Stimulated activated naive B cell treated with anti-CD40 and anti-IgM and Interleukin-4, amounts not matched to agents 10 μg/mL and 1 μg/mL and 100 μg/mL, for 72 hours (primary cell): ENCODE data around the gene PKP1.
A peak's percentile ranks its signal among the peaks of the same experiment; 100 is the strongest.

ENCODE experiments used
- ATAC-seq, 2 donors: fragments of 150-1000 bp; cut with Tn5 transposase; replicated peaks; 2 replicates each; pipeline ENCODE4 v1.10.0; 2021; ENCODE audit warnings: moderate library complexity in 1 of 2
- DNase-seq: peaks from one replicate; pipeline ENCODE4 v3.0.0; 2021
- H3K27ac Mint-ChIP-seq: one replicate; pipeline ENCODE4 v1.8.0; 2022; ENCODE audit warnings: mild to moderate bottlenecking, mixed read lengths
- H3K27me3 Mint-ChIP-seq, 2 donors: one replicate each; pipeline ENCODE4 v1.8.0; 2022; ENCODE audit warnings: mixed read lengths in 2 of 2
- H3K36me3 Mint-ChIP-seq, 2 donors: one replicate each; pipeline ENCODE4 v1.8.0; 2022; ENCODE audit warnings: mixed read lengths in 2 of 2, mild to moderate bottlenecking in 1 of 2
- H3K4me1 Mint-ChIP-seq, 2 donors: one replicate each; pipeline ENCODE4 v1.8.0; 2022; ENCODE audit warnings: mixed read lengths in 2 of 2, mild to moderate bottlenecking in 1 of 2
- H3K4me3 Mint-ChIP-seq, 2 donors: one replicate each; pipeline ENCODE4 v1.8.0; 2022; ENCODE audit warnings: mild to moderate bottlenecking in 2 of 2, mixed read lengths in 2 of 2, moderate library complexity in 1 of 2
- H3K9me3 Mint-ChIP-seq, 2 donors: one replicate each; pipeline ENCODE4 v1.8.0; 2022; ENCODE audit warnings: mixed read lengths in 2 of 2, mild to moderate bottlenecking in 1 of 2

The PKP1 gene

DNA sequence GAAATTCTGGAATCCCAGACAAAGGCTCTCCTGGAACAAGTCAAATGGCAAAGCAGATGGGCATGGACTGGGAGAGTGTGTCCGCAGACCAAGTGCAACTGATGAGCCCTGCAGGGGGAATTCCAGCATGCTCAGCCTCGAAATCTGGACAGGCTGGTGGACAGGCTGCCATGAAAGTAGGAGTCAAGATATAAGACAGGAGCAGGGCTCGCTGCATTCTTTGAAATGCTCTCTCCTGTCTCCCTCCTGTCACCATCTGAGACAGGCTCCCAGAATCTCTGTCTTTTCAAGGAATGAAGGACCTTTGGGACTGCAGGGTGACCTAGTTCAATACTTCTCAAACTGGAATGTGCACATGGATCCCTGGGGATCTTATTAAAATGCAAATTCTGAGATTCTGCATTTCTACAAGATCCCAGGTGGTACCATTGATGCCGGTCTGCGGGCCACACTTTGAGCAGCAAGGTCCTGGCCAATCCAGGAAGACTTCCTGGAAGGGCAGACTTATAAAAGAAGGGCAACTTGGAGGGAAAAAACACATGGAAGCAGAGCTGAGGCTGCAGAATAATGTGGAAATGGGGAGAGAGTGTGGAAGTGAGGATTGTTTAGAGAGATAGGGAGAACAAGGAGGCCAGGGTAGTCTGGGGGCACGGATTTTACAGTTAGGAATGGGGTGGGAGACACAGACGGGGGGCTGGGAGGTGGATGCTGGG is 64.3 kb downstream of the PKP1 start:
- Mint-ChIP-seq H3K36me3 (no peaks in the 10 kb centered on the region), H3K4me1 (peaks cover 0 to 2% of the 10 kb centered on the region in 2 donors), H3K9me3 (no peaks in the 10 kb centered on the region), H3K27ac (no peak overlapping the region), H3K27me3 (peaks cover 44 to 45% of the 10 kb centered on the region in 2 donors), H3K4me3 (no peak overlapping the region)
- no peak for DNase-seq
- no peak for ATAC-seq

GRCh38 chr1:201348211-201348566 is 64.9 kb downstream of the PKP1 start:
- peak; percentile 59 to 70 for ATAC-seq
- Mint-ChIP-seq H3K36me3 (no peaks in the 10 kb centered on the region), H3K4me3 (no peak overlapping the region), H3K27me3 (peaks cover 44 to 45% of the 10 kb centered on the region in 2 donors), H3K27ac (no peak overlapping the region), H3K4me1 (peaks cover 0 to 2% of the 10 kb centered on the region in 2 donors), H3K9me3 (no peaks in the 10 kb centered on the region)
- DNase-seq: no peak

DNA sequence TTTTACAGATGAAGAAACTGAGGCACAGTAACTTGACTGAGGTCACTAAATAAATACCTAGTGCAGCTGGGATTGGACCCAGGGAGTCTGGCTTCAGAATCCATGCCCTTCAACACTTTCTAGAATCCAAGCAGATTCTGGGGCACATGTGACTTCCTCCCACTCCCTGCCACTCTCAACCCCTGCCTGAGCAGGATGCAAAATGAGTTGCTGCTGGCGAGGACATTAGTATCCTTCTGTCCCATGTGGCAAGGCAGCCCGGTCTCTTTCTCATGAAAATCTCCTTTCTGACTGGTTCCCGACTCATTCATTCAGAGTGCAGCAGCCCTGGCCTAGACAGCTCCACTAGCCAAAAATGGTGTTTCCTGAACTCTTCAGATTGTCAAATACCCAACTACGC is 65.8 kb downstream of the PKP1 start:
- Mint-ChIP-seq H3K4me1 (peaks cover 0 to 2% of the 10 kb centered on the region in 2 donors), H3K27ac (no peak overlapping the region), H3K4me3 (no peak overlapping the region), H3K36me3 (no peaks in the 10 kb centered on the region), H3K27me3 (peaks cover 45 to 50% of the 10 kb centered on the region in 2 donors), H3K9me3 (no peaks in the 10 kb centered on the region)
- DNase-seq: no peak
- no peak for ATAC-seq

- Mint-ChIP-seq H3K36me3 (no peaks in the 10 kb centered on the region), H3K9me3 (no peaks in the 10 kb centered on the region), H3K4me3 (no peak overlapping the region), H3K27me3 (peaks cover 39 to 45% of the 10 kb centered on the region in 2 donors), H3K27ac (no peak overlapping the region), H3K4me1 (peaks cover 0 to 2% of the 10 kb centered on the region in 2 donors)
- DNase-seq: no peak
- no peak for ATAC-seq
These were observed 67.0 kb downstream of the PKP1 start for GRCh38 chr1:201350361-201350725.

GRCh38 chr1:201350884-201351283 is 67.6 kb downstream of the PKP1 start:
- no peak overlapping the region for H3K27ac Mint-ChIP-seq
- H3K9me3 Mint-ChIP-seq: no peaks in the 10 kb centered on the region
- DNase-seq (no peak), ATAC-seq (no peak)
- peaks cover 37 to 43% of the 10 kb centered on the region in 2 donors for H3K27me3 Mint-ChIP-seq
- H3K4me3 Mint-ChIP-seq: no peak overlapping the region
- H3K4me1 Mint-ChIP-seq: peaks cover 0 to 2% of the 10 kb centered on the region in 2 donors
- H3K36me3 Mint-ChIP-seq: no peaks in the 10 kb centered on the region

DNA sequence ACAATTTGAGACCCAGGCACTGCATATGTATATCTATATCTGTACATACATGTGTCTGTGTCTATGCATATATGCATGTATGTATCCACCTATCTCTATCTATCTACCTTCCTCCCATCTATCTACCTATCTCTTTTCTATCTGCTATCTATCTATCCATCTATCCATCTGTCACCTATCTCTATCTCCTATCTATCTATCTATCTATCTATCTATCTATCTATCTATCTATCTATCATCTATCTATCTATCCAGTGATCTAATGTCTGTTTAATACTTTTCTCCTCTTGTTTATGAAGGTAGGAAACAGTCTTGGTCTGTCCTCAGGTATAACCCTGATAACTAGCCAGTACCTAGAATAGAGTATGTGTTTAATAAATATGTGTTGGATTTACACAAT is 68.3 kb downstream of the PKP1 start:
- Mint-ChIP-seq H3K9me3 (no peaks in the 10 kb centered on the region), H3K4me3 (no peak overlapping the region), H3K27ac (no peak overlapping the region), H3K36me3 (no peaks in the 10 kb centered on the region), H3K4me1 (peaks cover 0 to 2% of the 10 kb centered on the region in 2 donors), H3K27me3 (peaks cover 36 to 41% of the 10 kb centered on the region in 2 donors)
- DNase-seq (no peak), ATAC-seq (no peak)

DNA sequence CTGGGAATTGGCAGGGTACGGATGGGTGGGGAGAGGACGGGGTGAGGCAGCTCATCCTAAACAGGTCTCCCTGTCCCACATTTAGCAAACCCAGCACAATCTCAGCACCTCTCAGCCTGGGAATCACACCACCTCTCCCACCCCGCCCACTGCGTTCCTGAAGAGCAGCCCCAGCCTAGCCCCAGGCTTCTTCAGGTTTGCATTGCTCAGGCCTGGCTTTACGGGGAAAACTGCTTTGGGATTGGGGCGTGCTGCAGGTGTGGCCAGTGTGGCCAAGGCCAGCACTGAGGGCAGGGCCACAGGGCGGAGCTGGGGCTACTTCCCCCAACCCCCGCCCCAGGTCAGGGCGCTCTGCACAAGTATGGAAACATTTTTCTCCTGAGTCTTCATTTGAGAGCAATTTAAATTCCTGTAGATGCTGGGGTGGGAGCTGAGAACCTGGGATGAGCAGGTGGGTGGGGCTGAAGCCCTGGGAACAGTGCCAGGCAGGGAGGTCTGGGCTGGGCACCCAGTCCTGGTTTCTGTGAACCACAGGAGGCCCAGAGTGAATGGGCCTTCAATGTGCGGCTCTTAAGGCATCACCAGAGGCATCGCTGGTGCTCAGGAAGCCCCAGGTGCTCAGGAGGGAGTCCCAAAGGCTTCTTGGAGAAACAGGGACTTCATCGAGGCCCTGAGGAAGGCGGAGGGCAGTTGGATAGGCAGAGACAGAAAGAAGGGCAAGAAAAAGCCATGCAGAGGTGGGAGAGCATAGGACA is 70.1 kb downstream of the PKP1 start:
- no peaks in the 10 kb centered on the region for H3K9me3 Mint-ChIP-seq
- H3K4me3 Mint-ChIP-seq: no peak overlapping the region
- no peak overlapping the region for H3K27ac Mint-ChIP-seq
- ATAC-seq: no peak
- H3K27me3 Mint-ChIP-seq: peaks cover 23 to 30% of the 10 kb centered on the region in 2 donors
- no peaks in the 10 kb centered on the region for H3K4me1 Mint-ChIP-seq
- H3K36me3 Mint-ChIP-seq: no peaks in the 10 kb centered on the region
- DNase-seq: no peak

- Mint-ChIP-seq H3K4me1 (no peaks in the 10 kb centered on the region), H3K9me3 (no peaks in the 10 kb centered on the region), H3K27ac (no peak overlapping the region), H3K4me3 (no peak overlapping the region), H3K27me3 (peaks cover 21 to 35% of the 10 kb centered on the region in 2 donors), H3K36me3 (no peaks in the 10 kb centered on the region)
- DNase-seq: no peak
- no peak for ATAC-seq
These were observed 71.0 kb downstream of the PKP1 start for GRCh38 chr1:201354151-201354900.

GRCh38 chr1:201354901-201355295 is 71.6 kb downstream of the PKP1 start:
- Mint-ChIP-seq H3K27me3 (peaks cover 18 to 30% of the 10 kb centered on the region in 2 donors), H3K9me3 (no peaks in the 10 kb centered on the region), H3K4me1 (no peaks in the 10 kb centered on the region), H3K36me3 (no peaks in the 10 kb centered on the region), H3K4me3 (no peak overlapping the region), H3K27ac (no peak overlapping the region)
- no peak for DNase-seq
- ATAC-seq: no peak

DNA sequence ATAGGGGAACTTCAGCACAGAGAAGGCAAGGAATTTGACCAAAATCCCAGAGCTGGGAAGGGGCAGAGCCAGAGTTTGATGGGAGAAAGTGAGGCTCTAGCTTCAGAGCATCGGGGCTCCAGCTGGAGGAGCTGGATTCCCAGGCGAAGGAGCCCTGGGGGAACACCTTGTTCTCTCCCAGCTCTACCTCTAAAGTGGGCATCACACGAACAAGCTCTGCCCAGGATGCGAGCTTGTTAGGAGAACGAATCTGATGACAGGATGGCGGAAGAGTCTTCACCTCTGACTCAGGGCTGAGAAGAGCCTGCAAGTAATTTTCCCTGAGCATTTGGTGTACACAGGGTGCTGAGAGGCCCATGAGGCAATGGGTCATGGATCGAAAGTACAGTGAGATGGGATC is 72.2 kb downstream of the PKP1 start:
- H3K4me1 Mint-ChIP-seq: no peaks in the 10 kb centered on the region
- peaks cover 18 to 30% of the 10 kb centered on the region in 2 donors for H3K27me3 Mint-ChIP-seq
- no peaks in the 10 kb centered on the region for H3K36me3 Mint-ChIP-seq
- no peaks in the 10 kb centered on the region for H3K9me3 Mint-ChIP-seq
- DNase-seq (no peak), ATAC-seq (no peak)
- no peak overlapping the region for H3K4me3 Mint-ChIP-seq
- H3K27ac Mint-ChIP-seq: no peak overlapping the region

GRCh38 chr1:201356236-201356635 is 72.9 kb downstream of the PKP1 start:
- DNase-seq (no peak), ATAC-seq (no peak)
- Mint-ChIP-seq H3K4me3 (no peak overlapping the region), H3K4me1 (no peaks in the 10 kb centered on the region), H3K9me3 (no peaks in the 10 kb centered on the region), H3K36me3 (no peaks in the 10 kb centered on the region), H3K27ac (no peak overlapping the region), H3K27me3 (peaks cover 13 to 25% of the 10 kb centered on the region in 2 donors)

DNA sequence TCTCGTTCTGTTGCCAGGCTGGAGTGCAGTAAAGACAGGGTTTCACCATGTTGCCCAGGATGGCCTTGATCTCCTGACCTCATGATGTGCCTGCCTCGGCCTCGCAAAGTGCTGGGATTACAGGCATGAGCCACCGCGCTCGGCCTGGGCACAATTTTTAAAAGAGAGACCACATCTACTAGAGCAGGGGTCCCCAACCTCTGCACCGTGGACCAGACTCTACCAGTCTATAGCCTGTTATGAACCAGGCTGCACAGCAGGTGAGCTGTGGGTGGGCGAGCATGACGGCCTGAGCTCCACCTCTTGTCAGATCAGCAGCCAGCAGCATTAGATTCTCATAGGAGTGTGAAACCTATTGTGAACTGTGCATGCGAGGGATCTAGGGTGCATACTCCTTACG is 73.4 kb downstream of the PKP1 start:
- no peaks in the 10 kb centered on the region for H3K36me3 Mint-ChIP-seq
- DNase-seq: no peak
- no peak overlapping the region for H3K4me3 Mint-ChIP-seq
- no peaks in the 10 kb centered on the region for H3K4me1 Mint-ChIP-seq
- peaks cover 11 to 23% of the 10 kb centered on the region in 2 donors for H3K27me3 Mint-ChIP-seq
- no peak overlapping the region for H3K27ac Mint-ChIP-seq
- no peak for ATAC-seq
- H3K9me3 Mint-ChIP-seq: no peaks in the 10 kb centered on the region

DNA sequence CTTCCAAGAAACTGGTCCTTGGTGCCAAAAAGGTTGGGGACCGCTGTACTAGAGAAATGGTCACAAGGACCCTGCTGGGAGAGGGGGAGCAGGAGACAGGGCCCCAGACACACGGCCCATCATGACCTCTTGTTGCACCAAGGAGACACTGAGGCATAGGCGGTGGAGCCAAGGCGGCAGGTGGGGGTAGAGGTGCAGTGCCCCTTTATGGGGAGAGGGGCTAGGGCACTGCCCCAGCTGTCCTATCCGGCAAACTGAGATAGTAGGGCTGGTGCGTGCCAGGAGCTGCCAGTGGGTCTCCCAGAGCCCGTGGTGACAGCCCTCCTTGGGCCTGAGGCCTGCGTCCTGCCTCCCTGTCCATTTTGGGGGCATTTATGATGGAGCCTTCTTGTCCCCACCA is 73.9 kb downstream of the PKP1 start:
- no peaks in the 10 kb centered on the region for H3K36me3 Mint-ChIP-seq
- H3K27ac Mint-ChIP-seq: no peak overlapping the region
- ATAC-seq (no peak), DNase-seq (no peak)
- no peak overlapping the region for H3K4me3 Mint-ChIP-seq
- no peaks in the 10 kb centered on the region for H3K4me1 Mint-ChIP-seq
- no peaks in the 10 kb centered on the region for H3K9me3 Mint-ChIP-seq
- peaks cover 16 to 28% of the 10 kb centered on the region in 2 donors for H3K27me3 Mint-ChIP-seq

- ATAC-seq (no peak), DNase-seq (no peak)
- no peak overlapping the region for H3K27ac Mint-ChIP-seq
- peaks cover 21 to 29% of the 10 kb centered on the region in 2 donors for H3K27me3 Mint-ChIP-seq
- no peaks in the 10 kb centered on the region for H3K36me3 Mint-ChIP-seq
- no peaks in the 10 kb centered on the region for H3K4me1 Mint-ChIP-seq
- no peaks in the 10 kb centered on the region for H3K9me3 Mint-ChIP-seq
- H3K4me3 Mint-ChIP-seq: no peak overlapping the region
These were observed 74.5 kb downstream of the PKP1 start for GRCh38 chr1:201357636-201358348.
